Fibroblast of skin of left biceps (primary cell): ENCODE data around the gene ESYT1.

ENCODE experiments used
- DNase-seq, 2 experiments: peaks; one replicate each; pipeline ENCODE4 v3.0.0-alpha.2; 2013; ENCODE audit warnings: low read depth in 2 of 2

The ESYT1 gene

GRCh38 chr12:56178347-56178746 lies 50.3 kb downstream of the ESYT1 start:
- DNase-seq, result no peak

GRCh38 chr12:56186957-56187356 lies 58.9 kb downstream of the ESYT1 start:
- no peak for DNase-seq

DNA sequence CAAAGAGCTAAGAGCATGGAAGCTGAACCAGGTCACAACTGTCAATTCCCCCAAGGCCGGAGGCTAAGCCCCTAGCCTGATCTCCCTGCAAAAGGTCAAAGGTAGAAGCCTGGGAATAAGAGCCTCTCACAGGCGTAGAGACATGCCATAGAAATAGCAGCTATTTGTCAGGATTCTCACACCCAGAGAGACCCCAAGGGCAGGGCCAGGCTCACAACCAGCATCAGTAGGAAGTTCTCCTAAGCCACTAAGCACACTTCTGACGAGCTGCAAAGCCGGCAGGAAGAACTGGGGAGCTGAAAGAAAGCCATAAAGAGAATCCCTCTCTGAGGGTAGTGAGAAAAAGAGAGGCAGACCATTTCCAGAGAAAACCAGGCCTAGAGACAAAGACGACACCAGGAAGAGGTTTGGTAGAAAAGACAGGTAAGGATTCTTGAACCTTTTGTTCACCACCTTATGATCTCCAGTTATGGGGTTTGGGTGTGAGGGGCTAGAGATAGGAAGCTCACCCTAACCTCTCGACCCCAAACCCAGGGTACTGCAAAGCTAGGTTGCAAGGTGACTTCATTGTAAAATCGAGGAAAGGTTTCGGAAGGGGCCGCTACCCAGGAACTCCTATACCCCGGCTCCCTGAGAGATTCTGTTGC lies 60.2 kb downstream of the ESYT1 start:
- no peak for DNase-seq

DNA sequence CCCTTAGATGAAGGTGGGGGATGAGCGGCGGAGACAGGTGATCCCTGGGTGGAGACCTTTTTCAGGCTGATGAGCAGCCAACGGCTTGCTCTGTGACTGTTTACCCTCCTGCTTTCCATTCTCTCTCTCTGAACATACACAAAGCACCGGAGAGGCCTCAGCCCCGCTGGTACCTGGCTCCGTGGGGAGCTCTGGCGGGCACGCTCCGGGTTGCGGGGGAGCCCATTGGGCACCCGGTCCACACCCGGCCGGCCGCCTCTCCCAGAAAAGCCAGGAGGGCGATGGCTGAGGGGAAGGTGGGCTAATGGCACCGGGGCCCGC lies 60.7 kb downstream of the ESYT1 start:
- DNase-seq, result no peak

GRCh38 chr12:56189099-56189917 lies 61.2 kb downstream of the ESYT1 start, which contains the start of gene SMARCC2:
Gene SMARCC2 (minus strand): TSS chr12:56189483. CDS start chr12:56189461, 22 bp downstream.
- peak; percentile 49 to 66 for DNase-seq

GRCh38 chr12:56189918-56190694 lies 62.0 kb downstream of the ESYT1 start:
- peak; percentile 56 to 66 for DNase-seq

- DNase-seq, result no peak
Measured at GRCh38 chr12:56190695-56191155, 62.7 kb downstream of the ESYT1 start.

GRCh38 chr12:56192582-56192981 lies 64.5 kb downstream of the ESYT1 start:
- no peak for DNase-seq

DNA sequence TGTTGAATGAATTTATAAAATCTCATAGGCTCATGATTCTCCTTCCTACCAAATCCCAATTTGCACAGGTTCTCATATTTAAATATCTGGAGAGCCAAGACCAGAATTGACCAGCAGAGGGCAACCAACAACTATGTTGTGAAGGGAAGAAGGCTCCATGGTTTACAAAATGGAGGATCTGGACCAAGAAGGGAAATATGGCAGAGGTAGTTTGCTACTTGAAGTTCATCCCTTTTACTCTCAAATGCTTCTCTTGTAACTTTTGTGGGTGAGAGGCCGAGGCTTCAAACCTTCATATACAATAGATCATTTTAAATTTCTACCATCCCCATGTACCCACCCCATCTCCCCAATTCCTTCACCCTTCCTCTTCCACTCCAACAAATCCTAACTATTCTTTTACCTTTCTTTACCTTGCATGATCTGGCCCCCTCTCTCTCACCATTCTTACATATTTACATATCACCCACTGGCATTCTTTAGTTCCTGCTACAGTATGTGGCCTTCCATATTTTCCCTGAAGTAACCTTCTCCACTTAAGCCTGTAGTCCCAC lies 65.0 kb downstream of the ESYT1 start:
- DNase-seq, result peak; percentile 54 to 62
